Non-pigmented ciliary epithelial cell (primary cell): Measurements from ENCODE around the gene LTB4R2.

ENCODE experiments used
- DNase-seq: peaks from one replicate; pipeline ENCODE4 v3.0.0-alpha.2; 2010; ENCODE audit warnings: low read depth

LTB4R2 gene

GRCh38 chr14:24309538-24310264, at the start of gene LTB4R2:
Gene LTB4R2, plus strand, starts transcription at chr14:24310140. Its CDS starts 525 bp downstream, at chr14:24310665.
- DNase-seq: no peak

GRCh38 chr14:24260780-24261157, 49.2 kb upstream of the LTB4R2 start:
- DNase-seq: no peak

GRCh38 chr14:24261256-24261968, 48.5 kb upstream of the LTB4R2 start:
- no peak for DNase-seq

- DNase-seq: no peak
These were observed 48.0 kb upstream of the LTB4R2 start for GRCh38 chr14:24261969-24262327.

GRCh38 chr14:24262821-24263733, 46.9 kb upstream of the LTB4R2 start, which contains the start of gene TGM1:
Gene TGM1, minus strand, starts transcription at chr14:24263177. Its CDS starts 825 bp downstream, at chr14:24262352.
- DNase-seq: no peak

- DNase-seq: no peak
These were observed 46.1 kb upstream of the LTB4R2 start for GRCh38 chr14:24263848-24264247.

- no peak for DNase-seq
These were observed 45.6 kb upstream of the LTB4R2 start for GRCh38 chr14:24264298-24264697.

- DNase-seq: no peak
These were observed 43.3 kb upstream of the LTB4R2 start for GRCh38 chr14:24266344-24267244.

- no peak for DNase-seq
These were observed 42.4 kb upstream of the LTB4R2 start for GRCh38 chr14:24267516-24267915.

GRCh38 chr14:24268225-24268624, 41.7 kb upstream of the LTB4R2 start:
- no peak for DNase-seq

GRCh38 chr14:24269368-24269767, 40.6 kb upstream of the LTB4R2 start:
- no peak for DNase-seq

- DNase-seq: no peak
These were observed 39.9 kb upstream of the LTB4R2 start for GRCh38 chr14:24269910-24270536.

- DNase-seq: no peak
These were observed 39.3 kb upstream of the LTB4R2 start for GRCh38 chr14:24270537-24271133.

GRCh38 chr14:24271134-24271833, 38.7 kb upstream of the LTB4R2 start, which contains the start of gene RABGGTA:
Gene RABGGTA, minus strand, starts transcription at chr14:24271597. Its CDS starts 482 bp downstream, at chr14:24271115.
- peak; percentile 45 for DNase-seq

GRCh38 chr14:24271834-24272263, 38.1 kb upstream of the LTB4R2 start:
- no peak for DNase-seq

- no peak for DNase-seq
These were observed 37.5 kb upstream of the LTB4R2 start for GRCh38 chr14:24272467-24272866.

- DNase-seq: no peak
These were observed 36.4 kb upstream of the LTB4R2 start for GRCh38 chr14:24273422-24273998.

GRCh38 chr14:24274101-24274543, 35.8 kb upstream of the LTB4R2 start:
- no peak for DNase-seq

- DNase-seq: no peak
These were observed 32.9 kb upstream of the LTB4R2 start for GRCh38 chr14:24277071-24277470.
